K562 (cell line): ENCODE measurements around the gene SAMD14. TPM values are rescaled to one million over a fixed set of nuclear protein-coding genes. Genes with fewer than 3 reads are reported as not detected.

Experiments
- ATAC-seq: fragments of 200-7000 bp; cut with Tn5 transposase; 3 replicates; pipeline ENCODE4 v1.9.1; 2020; ENCODE audit warnings: moderate library complexity
- BruUV-seq: library from RNA; stranded (reverse); fragments of 400-500 nt; replicated peaks from 2 replicates; lab custom pipeline; 2021; lab: Mats Ljungman, UMichigan
- CTCF ChIA-PET: fragments of 300-600 bp; formaldehyde crosslinking; extraction: SDS; loops from one replicate; lab custom pipeline; 2021; ENCODE audit warnings: low intra/inter-chr PET ratio; lab: Yijun Ruan, JAX
- POLR2A ChIA-PET: fragments of 300-600, 350-650 bp; sonication (Branson Sonifier 250); formaldehyde crosslinking; extraction: SDS; loops from one replicate; lab custom pipeline; 2021; ENCODE audit warnings: antibody characterized with exemption, inconsistent platforms; lab: Yijun Ruan, JAX
- DNase-seq, 4 experiments: peaks; one replicate each; pipeline versions ENCODE4 v3.0.0 to v3.0.0-alpha.2; 2011 to 2018; ENCODE audit warnings: low spot score in 3 of 4, mixed read lengths in 3 of 4; ENCODE audit errors: extremely low read depth in 1 of 4
- FAIRE-seq: peaks from 2 replicates; lab custom pipeline; 2011; peaks lifted over from hg19 to GRCh38; lab: Jason Lieb, UNC
- H2AFZ ChIP-seq: 2 replicates; pipeline ENCODE4 v1.6.0; 2011; ENCODE audit warnings: low read depth, low read length, control low read depth, inconsistent platforms
- H3K27ac ChIP-seq: fragments of 200-600 bp; 3 replicates; pipeline ENCODE4 v1.8.0; 2011; ENCODE audit warnings: low read depth, mild to moderate bottlenecking, control low read depth, inconsistent platforms, low read length, moderate library complexity, mixed read lengths; ENCODE audit errors: extremely low read depth
- H3K27me3 ChIP-seq, 2 experiments: fragments of 300-600 bp in 1 of 2; 2 replicates in 1 of 2; 3 replicates in 1 of 2; pipeline versions ENCODE4 v1.6.0 to v1.8.0; 2011; ENCODE audit warnings: inconsistent platforms in 2 of 2, low read length in 2 of 2, mild to moderate bottlenecking in 1 of 2, mixed read lengths in 1 of 2, moderate library complexity in 1 of 2; ENCODE audit not compliant: control insufficient read depth in 2 of 2, insufficient read depth in 2 of 2
- H3K36me3 ChIP-seq: fragments of 300-600 bp; 3 replicates; pipeline ENCODE4 v1.8.0; 2011; ENCODE audit warnings: mild to moderate bottlenecking, low read length, inconsistent platforms; ENCODE audit not compliant: control insufficient read depth, insufficient read depth
- H3K4me1 ChIP-seq, 2 experiments: fragments of 200-600 bp in 1 of 2; replicated peaks in 1 of 2; 2 replicates in 1 of 2; 3 replicates in 1 of 2; pipeline versions ENCODE4 v1.5.1 to v1.8.0; 2011; ENCODE audit warnings: inconsistent platforms in 2 of 2, low read length in 2 of 2, mild to moderate bottlenecking in 1 of 2, mixed read lengths in 1 of 2, moderate library complexity in 1 of 2; ENCODE audit not compliant: control insufficient read depth in 2 of 2, insufficient read depth in 2 of 2
- H3K4me2 ChIP-seq: 2 replicates; pipeline ENCODE4 v1.6.1; 2011; ENCODE audit warnings: low read length, control low read depth, inconsistent platforms, mixed read lengths; ENCODE audit not compliant: insufficient read depth
- H3K4me3 ChIP-seq: fragments of 200-600 bp; sonication (generic), shearing (Covaris generic); 2 replicates; pipeline ENCODE4 v1.5.1; 2016; ENCODE audit warnings: control low read depth, inconsistent platforms
- H3K79me2 ChIP-seq: fragments of 200-600 bp; 3 replicates; pipeline ENCODE4 v1.8.0; 2011; ENCODE audit warnings: low read length, inconsistent platforms; ENCODE audit not compliant: control insufficient read depth, insufficient read depth
- H3K9ac ChIP-seq, 2 experiments: 2 replicates each; pipeline versions ENCODE4 v1.6.0 to v1.6.1; 2011; ENCODE audit warnings: low read depth in 2 of 2, low read length in 2 of 2, control low read depth in 1 of 2, inconsistent platforms in 1 of 2, mild to moderate bottlenecking in 1 of 2, mixed read lengths in 1 of 2; ENCODE audit not compliant: insufficient read depth in 1 of 2
- H3K9me1 ChIP-seq: one replicate; pipeline ENCODE4 v1.6.0; 2011; ENCODE audit warnings: inconsistent platforms, mild to moderate bottlenecking, low read length, moderate library complexity; ENCODE audit not compliant: control insufficient read depth, insufficient read depth
- H3K9me3 ChIP-seq: replicated peaks from 2 replicates; pipeline ENCODE4 v1.5.1; 2011; ENCODE audit warnings: low read depth, low read length, inconsistent platforms; ENCODE audit not compliant: control insufficient read depth, insufficient read depth
- H4K20me1 ChIP-seq: replicated peaks from 2 replicates; pipeline ENCODE4 v1.6.1; 2011; ENCODE audit warnings: low read length, inconsistent platforms, mixed read lengths; ENCODE audit not compliant: control insufficient read depth, insufficient read depth
- ARNT ChIP-seq, 2 experiments: fragments of 450-650 bp; IDR thresholded peaks; 2 replicates each; pipeline ENCODE4 v1.6.1; 2016; ENCODE audit warnings: mild to moderate bottlenecking in 1 of 2
- FOXP4 ChIP-seq: sonication (generic); formaldehyde crosslinking; IDR thresholded peaks from 2 replicates; pipeline ENCODE4 v1.8.0; 2022; ENCODE audit warnings: mild to moderate bottlenecking, missing genetic modification reagents, borderline replicate concordance
- HCFC1 ChIP-seq: IDR thresholded peaks from 2 replicates; pipeline ENCODE4 v1.6.1; 2012; ENCODE audit warnings: low read depth, low read length, improper control_type of control experiment
- ZNF280B ChIP-seq: fragments of 250-450 bp; sonication (Bioruptor Pico); IDR thresholded peaks from 2 replicates; pipeline ENCODE4 v1.5.1; 2021; ENCODE audit warnings: mild to moderate bottlenecking
- WGBS: fragments of 100-300 bp; shearing (Covaris generic); methylation state at CpG from one replicate; pipeline ENCODE4 v1.1.6; 2016; ENCODE audit warnings: low coverage, mixed read lengths; ENCODE audit not compliant: insufficient coverage; ENCODE audit errors: missing lambda C conversion rate; 5-methylcytosine and 5-hydroxymethylcytosine counted together
- in situ Hi-C: fragments of 300-500 bp; cut with MboI; formaldehyde crosslinking; loops from 4 replicates; pipeline ENCODE4 v1.15.0; 2018; ENCODE audit warnings: inconsistent platforms, mixed read lengths
- intact Hi-C: fragments of 100-400 bp; cut with micrococcal nuclease; formaldehyde crosslinking; loops from 2 replicates; pipeline ENCODE4 v1.14.2; 2022
- polyA plus RNA-seq, 8 experiments: library from polyadenylated mRNA; depleted of rRNA in 4 of 8; stranded (reverse) in 5 of 8; unstranded in 3 of 8; fragments of >200 nt; fragmentation: Nextera tagmentation in 2 of 8; fragmentation: Illumina TruSeq in 1 of 8; extraction: Ambion mirVana in 2 of 8; extraction: Trizol in 1 of 8; gene quantifications; 2 replicates each; pipeline versions ENCODE4 v1.2.1 to v1.2.3, GENCODE V29; 2011 to 2014; ENCODE audit warnings: inconsistent platforms in 1 of 8, missing spikeins in 1 of 8
- total RNA-seq, 7 experiments: library from RNA; depleted of rRNA in 6 of 7; stranded (reverse); fragments of >200 nt in 6 of 7; fragmentation: Illumina TruSeq in 2 of 7; extraction: Trizol in 2 of 7; gene quantifications; 2 replicates each; pipeline versions ENCODE4 v1.2.1 to v1.2.3, GENCODE V29; 2011 to 2021; ENCODE audit warnings: low replicate concordance in 1 of 7

Gene SAMD14
- total and polyA plus RNA-seq, 9 of the 15 experiments (the other 6 are each of a cell fraction or from before 2014, with no cell fraction given): 0.04 to 0.07 TPM; not detected in 7

GRCh38 chr17:50090971-50091917 is 38.7 kb downstream of the SAMD14 start (continued):
- no peak for TF ChIP-seq FOXP4 (CRISPR knock-in tag)
- TF ChIP-seq, all 486 proteins: peak for 0

- Histone ChIP-seq H3K9me1 (peaks cover 3% of the 10 kb centered on the region), H3K36me3 (no peaks in the 10 kb centered on the region), H3K4me1 (peaks cover 3 to 7% of the 10 kb centered on the region in 2 experiments; a peak in 3 of 5 replicates), H3K4me2 (no peak overlapping the region), H3K4me3 (no peak overlapping the region)
- CTCF ChIA-PET: interaction anchor here (0.7 kb wide), 1 partner anchor 225 kb away, joined by 3 read pairs; no protein-coding TSS in a partner anchor
- no peak for DNase-seq
- POLR2A ChIA-PET: interaction anchor here (1.4 kb wide), 1 partner anchor 11 kb away, joined by 4 read pairs; no protein-coding TSS in a partner anchor
- TF ChIP-seq HCFC1: no peak
- no peak for TF ChIP-seq ZNF280B
- no peak for TF ChIP-seq ARNT (IDR thresholded peaks at IDR 0.05)
- TF ChIP-seq, all 486 proteins: peak for 0
- FAIRE-seq (no peak), ATAC-seq (no peak)
- Histone ChIP-seq H3K9ac (no peak overlapping the region; a peak in 1 of 4 replicates), H3K27me3 (peaks cover 7 to 33% of the 10 kb centered on the region in 2 experiments; a peak in 4 of 5 replicates), H2AFZ (no peak overlapping the region), H3K79me2 (no peaks in the 10 kb centered on the region), H4K20me1 (peaks cover 7% of the 10 kb centered on the region; the same call in 1 of the 2 replicates), H3K9me3 (no peaks in the 10 kb centered on the region), H3K27ac (no peak overlapping the region)
- WGBS: 3% methylated on average over 6 of the region's 6 CpGs
- intact Hi-C loops (no loop called here), in situ Hi-C loops (no loop called here)
- no TSS peak for BruUV-seq
Observed at GRCh38 chr17:50090071-50090470, 39.9 kb downstream of the SAMD14 start.
